PC-3 (cell line): ENCODE results near the gene CUZD1. TPM values are rescaled to one million over a fixed set of nuclear protein-coding genes. Genes with fewer than 3 reads are reported as not detected.

ENCODE experiments used
- ATAC-seq: fragments of 200-7000 bp; cut with Tn5 transposase; 2 replicates; pipeline ENCODE4 v1.9.1; 2020; ENCODE audit warnings: mild to moderate bottlenecking, moderate library complexity
- BruUV-seq: library from RNA; stranded (reverse); fragments of 400-500 nt; replicated peaks from 2 replicates; lab custom pipeline; 2021; lab: Mats Ljungman, UMichigan
- CTCF ChIA-PET: fragments of 300-600 bp; sonication (Branson Sonifier 250); formaldehyde crosslinking; loops from one replicate; lab custom pipeline; 2022; ENCODE audit warnings: antibody characterized with exemption; lab: Charles Lee
- POLR2A ChIA-PET: fragments of 300-600 bp; sonication (Branson Sonifier 250); formaldehyde crosslinking; loops from one replicate; lab custom pipeline; 2022; ENCODE audit warnings: antibody characterized with exemption; ENCODE audit not compliant: unreplicated experiment; lab: Charles Lee
- DNase-seq: peaks from one replicate; pipeline ENCODE4 v3.0.0-alpha.2; 2015
- H2AFZ ChIP-seq: fragments of 300-600 bp; sonication (generic); 2 replicates; pipeline ENCODE4 v1.6.0; 2016; ENCODE audit warnings: antibody characterized with exemption, low read length
- H3F3A ChIP-seq: fragments of 300-600 bp; sonication (generic); one replicate; pipeline ENCODE4 v1.6.0; 2017; ENCODE audit warnings: antibody characterized with exemption, low read length, control low read depth, mild to moderate bottlenecking; ENCODE audit not compliant: unreplicated experiment
- H3K27ac ChIP-seq: fragments of 300-600 bp; sonication (generic); 2 replicates; pipeline ENCODE4 v1.5.1; 2016; ENCODE audit warnings: mild to moderate bottlenecking, low read length
- H3K27me3 ChIP-seq: fragments of 300-600 bp; sonication (generic); 2 replicates; pipeline ENCODE4 v1.6.1; 2016; ENCODE audit warnings: low read length, mixed read lengths
- H3K36me3 ChIP-seq: fragments of 300-600 bp; sonication (generic); 2 replicates; pipeline ENCODE4 v1.6.1; 2016; ENCODE audit warnings: low read depth, mixed run types, low read length, mixed read lengths
- H3K4me1 ChIP-seq: fragments of 300-600 bp; sonication (generic); 2 replicates; pipeline ENCODE4 v1.5.1; 2016; ENCODE audit warnings: low read length; ENCODE audit not compliant: insufficient read depth
- H3K4me2 ChIP-seq: fragments of 300-600 bp; sonication (generic); 2 replicates; pipeline ENCODE4 v1.6.0; 2016; ENCODE audit warnings: low read length
- H3K4me3 ChIP-seq: fragments of 300-600 bp; sonication (generic); 2 replicates; pipeline ENCODE4 v1.5.1; 2016; ENCODE audit warnings: mild to moderate bottlenecking, low read length, mixed read lengths
- H3K79me2 ChIP-seq: fragments of 300-600 bp; sonication (generic); 2 replicates; pipeline ENCODE4 v1.6.1; 2017; ENCODE audit warnings: low read length, mixed read lengths
- H3K9ac ChIP-seq: fragments of 300-600 bp; sonication (generic); 2 replicates; pipeline ENCODE4 v1.6.0; 2016; ENCODE audit warnings: mild to moderate bottlenecking, low read length
- H3K9me2 ChIP-seq: fragments of 300-600 bp; sonication (generic); replicated peaks from 2 replicates; pipeline ENCODE4 v1.6.1; 2016; ENCODE audit warnings: mixed run types, low read length, mixed read lengths
- H3K9me3 ChIP-seq: fragments of 300-600 bp; sonication (generic); 2 replicates; pipeline ENCODE4 v1.6.1; 2016; ENCODE audit warnings: low read length, mixed read lengths
- H4K20me1 ChIP-seq: fragments of 300-600 bp; sonication (generic); 2 replicates; pipeline ENCODE4 v1.6.1; 2016; ENCODE audit warnings: low read length, mixed read lengths
- EZH2 ChIP-seq: fragments of 300-600 bp; sonication (generic); IDR thresholded peaks from one replicate; pipeline ENCODE4 v1.6.1; 2017; ENCODE audit warnings: antibody characterized with exemption, mild to moderate bottlenecking, low read length; ENCODE audit not compliant: unreplicated experiment
- EZH2phosphoT487 ChIP-seq: fragments of 300-600 bp; sonication (generic); IDR thresholded peaks from 2 replicates; pipeline ENCODE4 v1.6.1; 2018; ENCODE audit warnings: mild to moderate bottlenecking, antibody characterized with exemption, low read length, borderline replicate concordance
- intact Hi-C: fragments of 100-400 bp; cut with micrococcal nuclease; formaldehyde crosslinking; loops from 2 replicates; pipeline ENCODE4 v1.9.0; 2023
- total RNA-seq: library from RNA; depleted of rRNA; stranded (reverse); fragments of >200 nt; gene quantifications from 2 replicates; pipeline ENCODE4 v1.2.3, GENCODE V29; 2014
- TF ChIP-seq, protein P1 (sequence below): fragments of 300-600 bp; sonication (generic); conservative IDR thresholded peaks from 2 replicates; pipeline ENCODE4 v1.5.1; 2017; ENCODE audit warnings: antibody characterized with exemption, low read depth, mild to moderate bottlenecking, low read length

The CUZD1 gene
- total RNA-seq, 1 experiment from 2014 or later, result 0.36 TPM

DNA sequence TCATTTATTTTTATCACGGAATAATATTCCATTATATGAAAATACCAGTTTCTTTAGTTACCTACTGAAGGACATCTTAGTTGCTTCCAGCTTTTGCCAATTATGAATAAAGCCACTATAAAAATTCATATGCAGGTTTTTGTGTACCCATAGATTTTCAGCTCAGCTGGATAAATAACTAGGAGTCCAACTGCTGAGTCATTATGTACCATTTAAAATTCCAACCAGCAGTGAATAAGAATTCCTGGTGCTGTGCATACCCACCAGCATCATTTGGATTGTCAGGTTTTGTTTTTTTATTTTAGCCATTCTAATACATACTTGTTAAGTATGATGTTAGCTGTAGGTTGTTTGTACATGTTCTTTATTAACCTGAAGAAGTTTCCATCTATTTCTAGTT is 19.2 kb upstream of the CUZD1 start:
- Histone ChIP-seq H4K20me1 (no peaks in the 10 kb centered on the region), H3K9me3 (no peaks in the 10 kb centered on the region), H3K4me2 (peak overlapping the region; percentile 69), H3K27ac (peak overlapping the region; percentile 65), H3K4me1 (peaks cover 44% of the 10 kb centered on the region), H3K27me3 (no peaks in the 10 kb centered on the region), H3K9me2 (no peaks in the 10 kb centered on the region), H3F3A (peaks cover 7% of the 10 kb centered on the region), H3K9ac (no peak overlapping the region), H3K4me3 (no peak overlapping the region), H3K79me2 (peaks cover 79% of the 10 kb centered on the region), H3K36me3 (no peaks in the 10 kb centered on the region), H2AFZ (no peak overlapping the region)
- CTCF ChIA-PET, result no interaction called here
- POLR2A ChIA-PET, result interaction anchor here (0.6 to 1.2 kb wide), 2 partner anchors 10 to 1597 kb away, joined by 7 to 11 read pairs; partner anchors contain the start of gene LHPP
- TF ChIP-seq, protein P1, sequence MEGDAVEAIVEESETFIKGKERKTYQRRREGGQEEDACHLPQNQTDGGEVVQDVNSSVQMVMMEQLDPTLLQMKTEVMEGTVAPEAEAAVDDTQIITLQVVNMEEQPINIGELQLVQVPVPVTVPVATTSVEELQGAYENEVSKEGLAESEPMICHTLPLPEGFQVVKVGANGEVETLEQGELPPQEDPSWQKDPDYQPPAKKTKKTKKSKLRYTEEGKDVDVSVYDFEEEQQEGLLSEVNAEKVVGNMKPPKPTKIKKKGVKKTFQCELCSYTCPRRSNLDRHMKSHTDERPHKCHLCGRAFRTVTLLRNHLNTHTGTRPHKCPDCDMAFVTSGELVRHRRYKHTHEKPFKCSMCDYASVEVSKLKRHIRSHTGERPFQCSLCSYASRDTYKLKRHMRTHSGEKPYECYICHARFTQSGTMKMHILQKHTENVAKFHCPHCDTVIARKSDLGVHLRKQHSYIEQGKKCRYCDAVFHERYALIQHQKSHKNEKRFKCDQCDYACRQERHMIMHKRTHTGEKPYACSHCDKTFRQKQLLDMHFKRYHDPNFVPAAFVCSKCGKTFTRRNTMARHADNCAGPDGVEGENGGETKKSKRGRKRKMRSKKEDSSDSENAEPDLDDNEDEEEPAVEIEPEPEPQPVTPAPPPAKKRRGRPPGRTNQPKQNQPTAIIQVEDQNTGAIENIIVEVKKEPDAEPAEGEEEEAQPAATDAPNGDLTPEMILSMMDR, result no peak
- TF ChIP-seq EZH2phosphoT487 (no peak), EZH2 (no peak)
- ATAC-seq (peak; percentile 85), DNase-seq (peak; percentile 84)
- BruUV-seq, result no TSS peak
- intact Hi-C loops, result loop anchor here (1.0 to 5.0 kb wide), 3 partner anchors 11 to 87 kb away; partner anchors contain the start of gene C10orf88

DNA sequence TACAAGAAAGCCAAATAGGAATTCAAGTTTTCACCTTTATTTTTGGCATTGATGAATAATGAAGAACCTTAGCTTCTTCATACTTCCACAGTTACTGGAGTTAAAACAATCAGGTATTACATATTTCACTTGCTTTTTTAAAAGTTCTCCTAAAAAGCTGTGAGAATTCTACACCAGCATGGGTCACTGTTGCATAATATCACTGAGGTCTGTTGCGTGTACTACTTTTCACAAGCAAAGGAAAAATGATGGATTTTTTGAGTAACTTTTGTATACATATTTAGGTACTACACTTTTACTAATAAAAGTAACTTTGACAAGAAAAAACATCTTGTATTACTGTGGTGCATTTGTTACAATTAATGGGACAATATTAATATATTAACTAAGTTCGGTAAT is 18.5 kb upstream of the CUZD1 start:
- Histone ChIP-seq H3K4me1 (peaks cover 44% of the 10 kb centered on the region), H3K36me3 (no peaks in the 10 kb centered on the region), H3K9me2 (no peaks in the 10 kb centered on the region), H3K9ac (no peak overlapping the region), H3K4me3 (no peak overlapping the region), H3K27ac (peak overlapping the region; percentile 65), H2AFZ (no peak overlapping the region), H3K4me2 (peak overlapping the region; percentile 69; the same call in 1 of the 2 replicates), H3K27me3 (no peaks in the 10 kb centered on the region), H3F3A (peaks cover 7% of the 10 kb centered on the region), H3K9me3 (no peaks in the 10 kb centered on the region), H3K79me2 (peaks cover 86% of the 10 kb centered on the region), H4K20me1 (no peaks in the 10 kb centered on the region)
- CTCF ChIA-PET, result no interaction called here
- no TSS peak for BruUV-seq
- POLR2A ChIA-PET, result interaction anchor here (0.6 to 1.2 kb wide), 2 partner anchors 9 to 17 kb away, joined by 3 to 11 read pairs; no protein-coding TSS in a partner anchor
- intact Hi-C loops, result loop anchor here (2.0 kb wide), 1 partner anchor 13 kb away; no protein-coding TSS in a partner anchor
- DNase-seq, result no peak
- TF ChIP-seq, protein P1, result no peak
- no peak for TF ChIP-seq EZH2
- TF ChIP-seq EZH2phosphoT487, result no peak
- no peak for ATAC-seq
